H1 (cell line): ENCODE measurements around the gene RTL5. TPM values are rescaled to one million over a fixed set of nuclear protein-coding genes. Genes with fewer than 3 reads are reported as not detected.

Source experiments
- CTCF ChIA-PET: fragments of 300-600 bp; sonication (Branson Sonifier 250); formaldehyde crosslinking; loops from one replicate; lab custom pipeline; 2021; ENCODE audit not compliant: partially characterized antibody; lab: Charles Lee
- POLR2A ChIA-PET: fragments of 300-600 bp; sonication (Branson Sonifier 250); formaldehyde crosslinking; loops from one replicate; lab custom pipeline; 2021; ENCODE audit warnings: inconsistent platforms; ENCODE audit not compliant: partially characterized antibody; lab: Charles Lee
- DNase-seq, 2 experiments: peaks; one replicate each; pipeline versions ENCODE4 v3.0.0 to v3.0.0-alpha.2; 2010 to 2022; ENCODE audit warnings: low spot score in 2 of 2, low read depth in 1 of 2, mixed read lengths in 1 of 2
- FAIRE-seq: peaks from 2 replicates; lab custom pipeline; 2011; peaks lifted over from hg19 to GRCh38; lab: Jason Lieb, UNC
- H2AFZ ChIP-seq: 2 replicates; pipeline ENCODE4 v1.8.1; 2012; ENCODE audit warnings: low read length, inconsistent platforms
- H2AK5ac ChIP-seq: 2 replicates; pipeline ENCODE4 v1.6.1; 2013; ENCODE audit warnings: low read depth, low read length
- H2BK120ac ChIP-seq: replicated peaks from 2 replicates; pipeline ENCODE3; 2013; ENCODE audit warnings: low read depth, low read length, inconsistent platforms
- H2BK12ac ChIP-seq: 2 replicates; pipeline ENCODE4 v1.6.1; 2013; ENCODE audit warnings: low read depth, low read length
- H2BK15ac ChIP-seq: 2 replicates; pipeline ENCODE4 v1.6.1; 2013; ENCODE audit warnings: low read length
- H2BK20ac ChIP-seq: 2 replicates; pipeline ENCODE4 v1.6.1; 2013; ENCODE audit warnings: low read length
- H2BK5ac ChIP-seq: 2 replicates; pipeline ENCODE4 v1.6.1; 2013; ENCODE audit warnings: low read depth, low read length
- H3K14ac ChIP-seq: 2 replicates; pipeline ENCODE4 v1.6.1; 2013; ENCODE audit warnings: inconsistent platforms; ENCODE audit not compliant: insufficient read length
- H3K18ac ChIP-seq: 2 replicates; pipeline ENCODE4 v1.6.1; 2013; ENCODE audit warnings: low read length; ENCODE audit errors: extremely low read depth
- H3K23ac ChIP-seq: 2 replicates; pipeline ENCODE4 v1.6.1; 2013; ENCODE audit warnings: inconsistent platforms; ENCODE audit not compliant: insufficient read length
- H3K23me2 ChIP-seq: 2 replicates; pipeline ENCODE4 v1.6.1; 2013; ENCODE audit warnings: low read depth, low read length
- H3K27ac ChIP-seq: 2 replicates; pipeline ENCODE4 v1.6.1; 2011; ENCODE audit warnings: low read depth, low read length, inconsistent platforms
- H3K27me3 ChIP-seq, 4 experiments: replicated peaks in 1 of 4; 1 replicate in 1 of 4; 2 replicates in 3 of 4; pipeline versions ENCODE4 v1.6.1 to v1.8.1; 2011 to 2013; ENCODE audit warnings: low read length in 3 of 4, mild to moderate bottlenecking in 3 of 4, inconsistent platforms in 2 of 4, mixed read lengths in 2 of 4, moderate library complexity in 1 of 4; ENCODE audit not compliant: control insufficient read depth in 3 of 4, insufficient read depth in 3 of 4; ENCODE audit errors: extremely low read depth in 1 of 4
- H3K36me3 ChIP-seq, 4 experiments: 2 replicates each; pipeline versions ENCODE4 v1.6.1 to v1.8.1; 2011 to 2013; ENCODE audit warnings: mild to moderate bottlenecking in 4 of 4, low read length in 3 of 4, moderate library complexity in 2 of 4, control low read depth in 1 of 4, inconsistent platforms in 1 of 4; ENCODE audit not compliant: insufficient read depth in 4 of 4, control insufficient read depth in 2 of 4
- H3K4ac ChIP-seq: replicated peaks from 2 replicates; pipeline ENCODE3; 2013; ENCODE audit warnings: low read length, low read depth, mixed read lengths, inconsistent platforms; ENCODE audit not compliant: insufficient read length
- H3K4me1 ChIP-seq, 4 experiments: replicated peaks in 1 of 4; 1 replicate in 1 of 4; 2 replicates in 3 of 4; pipeline versions ENCODE4 v1.6.1 to v1.8.1; 2011 to 2013; ENCODE audit warnings: low read length in 3 of 4, inconsistent platforms in 2 of 4, mixed read lengths in 1 of 4; ENCODE audit not compliant: insufficient read depth in 4 of 4, control insufficient read depth in 3 of 4
- H3K4me2 ChIP-seq, 2 experiments: 2 replicates each; pipeline versions ENCODE4 v1.6.1 to v1.8.1; 2011 to 2013; ENCODE audit warnings: low read depth in 2 of 2, low read length in 2 of 2, control low read depth in 1 of 2, inconsistent platforms in 1 of 2, mild to moderate bottlenecking in 1 of 2; ENCODE audit not compliant: insufficient read depth in 1 of 2
- H3K4me3 ChIP-seq, 4 experiments: fragments of 200-600, 300-600 bp in 1 of 4; sonication (generic), shearing (Covaris generic), sonication (Bioruptor Twin) in 1 of 4; 2 replicates each; pipeline versions ENCODE4 v1.5.1 to v1.8.1; 2011 to 2016; ENCODE audit warnings: low read length in 4 of 4, low read depth in 3 of 4, control low read depth in 2 of 4, inconsistent platforms in 2 of 4, mild to moderate bottlenecking in 2 of 4, mixed read lengths in 1 of 4, moderate library complexity in 1 of 4; ENCODE audit not compliant: insufficient read depth in 2 of 4; ENCODE audit errors: extremely low read depth in 1 of 4
- H3K56ac ChIP-seq: replicated peaks from 2 replicates; pipeline ENCODE3; 2013; ENCODE audit warnings: low read depth, mild to moderate bottlenecking, mixed read lengths, low read length, inconsistent platforms; ENCODE audit not compliant: insufficient read length
- H3K79me1 ChIP-seq: 2 replicates; pipeline ENCODE4 v1.6.1; 2013; ENCODE audit warnings: low read depth, low read length, control low read depth
- H3K79me2 ChIP-seq, 2 experiments: 2 replicates each; pipeline versions ENCODE4 v1.6.1 to v1.8.1; 2012 to 2013; ENCODE audit warnings: low read length in 2 of 2, mild to moderate bottlenecking in 2 of 2, inconsistent platforms in 1 of 2; ENCODE audit not compliant: insufficient read depth in 2 of 2, control insufficient read depth in 1 of 2
- H3K9ac ChIP-seq, 4 experiments: replicated peaks in 1 of 4; 1 replicate in 1 of 4; 2 replicates in 3 of 4; pipeline versions ENCODE4 v1.6.1 to v1.8.1; 2011 to 2013; ENCODE audit warnings: low read depth in 3 of 4, low read length in 3 of 4, control low read depth in 2 of 4, mild to moderate bottlenecking in 2 of 4, moderate library complexity in 2 of 4, inconsistent platforms in 1 of 4; ENCODE audit errors: extremely low read depth in 1 of 4
- H3K9me3 ChIP-seq, 2 experiments: 2 replicates each; pipeline versions ENCODE4 v1.6.1 to v1.8.1; 2012 to 2013; ENCODE audit warnings: mild to moderate bottlenecking in 2 of 2, moderate library complexity in 2 of 2, control low read depth in 1 of 2, inconsistent platforms in 1 of 2, low read depth in 1 of 2, low read length in 1 of 2, mixed read lengths in 1 of 2; ENCODE audit not compliant: insufficient read depth in 2 of 2
- H4K20me1 ChIP-seq, 2 experiments: replicated peaks in 1 of 2; 2 replicates each; pipeline versions ENCODE3 to v1.8.1; 2011 to 2013; ENCODE audit warnings: inconsistent platforms in 2 of 2, low read length in 2 of 2, mild to moderate bottlenecking in 1 of 2; ENCODE audit not compliant: insufficient read depth in 2 of 2, control insufficient read depth in 1 of 2
- H4K5ac ChIP-seq: 2 replicates; pipeline ENCODE4 v1.6.1; 2013; ENCODE audit warnings: low read length, low read depth, mixed read lengths, inconsistent platforms; ENCODE audit not compliant: insufficient read length
- H4K8ac ChIP-seq: 2 replicates; pipeline ENCODE4 v1.8.0; 2013; ENCODE audit warnings: mild to moderate bottlenecking, moderate library complexity, low read length, inconsistent platforms; ENCODE audit not compliant: insufficient read depth; ENCODE audit errors: extremely low read depth
- H4K91ac ChIP-seq: replicated peaks from 2 replicates; pipeline ENCODE3; 2013; ENCODE audit warnings: low read length, mixed read lengths, inconsistent platforms; ENCODE audit not compliant: insufficient read length
- GABPA ChIP-seq: IDR thresholded peaks from 2 replicates; pipeline ENCODE4 v1.6.1; 2011; ENCODE audit warnings: mild to moderate bottlenecking, low read length, moderate library complexity, borderline replicate concordance; ENCODE audit not compliant: insufficient read depth
- KDM1A ChIP-seq: fragments of 200-600, 300-600 bp; sonication (generic); IDR thresholded peaks from 2 replicates; pipeline ENCODE4 v1.7.1; 2016; ENCODE audit warnings: mild to moderate bottlenecking, low read length, borderline replicate concordance
- KDM4A ChIP-seq: IDR thresholded peaks from one replicate; pipeline ENCODE4 v1.7.1; 2012; ENCODE audit warnings: low read depth, mild to moderate bottlenecking, moderate library complexity, low read length, inconsistent platforms; ENCODE audit not compliant: severe bottlenecking
- SIN3A ChIP-seq, 2 experiments: IDR thresholded peaks in 1 of 2; conservative IDR thresholded peaks in 1 of 2; 2 replicates each; pipeline ENCODE4 v1.6.1; 2011 to 2012; ENCODE audit warnings: low read length in 2 of 2, improper control_type of control experiment in 1 of 2, low read depth in 1 of 2, mild to moderate bottlenecking in 1 of 2
- SP4 ChIP-seq: IDR thresholded peaks from 2 replicates; pipeline ENCODE4 v1.6.1; 2012; ENCODE audit warnings: low read length, inconsistent platforms
- SRF ChIP-seq: IDR thresholded peaks from 2 replicates; pipeline ENCODE4 v1.6.1; 2011; ENCODE audit warnings: mild to moderate bottlenecking, low read depth, low read length, moderate library complexity
- TAF1 ChIP-seq: IDR thresholded peaks from 2 replicates; pipeline ENCODE4 v1.6.1; 2011; ENCODE audit warnings: mild to moderate bottlenecking, low read depth, low read length
- TBP ChIP-seq: IDR thresholded peaks from 2 replicates; pipeline ENCODE4 v1.6.1; 2011; ENCODE audit warnings: low read depth, low read length, improper control_type of control experiment
- TCF12 ChIP-seq: IDR thresholded peaks from 2 replicates; pipeline ENCODE4 v1.6.1; 2011; ENCODE audit warnings: low read depth, mild to moderate bottlenecking, low read length
- TEAD4 ChIP-seq: IDR thresholded peaks from 2 replicates; pipeline ENCODE4 v1.6.1; 2012; ENCODE audit warnings: low read depth, low read length, inconsistent platforms, mixed read lengths
- USF2 ChIP-seq: IDR thresholded peaks from 2 replicates; pipeline ENCODE4 v1.6.1; 2011; ENCODE audit warnings: low read length, improper control_type of control experiment
- ZNF274 ChIP-seq: IDR thresholded peaks from 2 replicates; pipeline ENCODE4 v1.7.0; 2012; ENCODE audit warnings: low read length, borderline replicate concordance; ENCODE audit errors: extremely low read depth
- WGBS, 2 experiments: shearing (Covaris generic) in 1 of 2; methylation state at CpG; one replicate each; pipeline versions ENCODE4 v1.1.6 to v1.1.7; 2013 to 2015; ENCODE audit warnings: low lambda C conversion rate in 2 of 2, mixed read lengths in 2 of 2, inconsistent platforms in 1 of 2, low coverage in 1 of 2, missing lambda C conversion rate in 1 of 2; ENCODE audit not compliant: insufficient replicate concordance in 2 of 2, insufficient coverage in 1 of 2, insufficient read length in 1 of 2; ENCODE audit errors: extremely low coverage in 1 of 2, missing lambda C conversion rate in 1 of 2; 5-methylcytosine and 5-hydroxymethylcytosine counted together
- polyA plus RNA-seq, 7 experiments: library from polyadenylated mRNA; depleted of rRNA in 3 of 7; stranded (reverse) in 5 of 7; unstranded in 2 of 7; fragments of >200 nt in 5 of 7; fragments of 200-250 nt in 2 of 7; gene quantifications; 1 replicate in 5 of 7; 2 replicates in 1 of 7; 4 replicates in 1 of 7; pipeline versions ENCODE4 v1.2.1 to v1.2.3, GENCODE V29; 2011 to 2013; ENCODE audit warnings: missing spikeins in 2 of 7, mixed read lengths in 2 of 7
- total RNA-seq: library from RNA; stranded (reverse); fragmentation: NEBNext Ultra II Directional; extraction: Animal tissue kit (Norgen Biotek cat#: 25700); gene quantifications from 2 replicates; pipeline ENCODE4 v1.2.1, GENCODE V29; 2021

Gene RTL5
- total and polyA plus RNA-seq, 2 of the 8 experiments (the other 6 are each of a cell fraction or from before 2014, with no cell fraction given): 0.57 to 1.9 TPM

- H3K9ac ChIP-seq: no peak overlapping the region
- H2AK5ac ChIP-seq: no peak overlapping the region
- H4K91ac ChIP-seq: no peak overlapping the region
- H3K27me3 ChIP-seq: no peaks in the 10 kb centered on the region
- H3K4me2 ChIP-seq: no peak overlapping the region
- H3K4ac ChIP-seq: no peak overlapping the region
- H4K8ac ChIP-seq: no peak overlapping the region
- no peak overlapping the region for H2BK20ac ChIP-seq
- FAIRE-seq: no peak
- no peaks in the 10 kb centered on the region for H4K20me1 ChIP-seq
- H3K79me1 ChIP-seq: no peaks in the 10 kb centered on the region
- no peak for DNase-seq
- H2AFZ ChIP-seq: no peak overlapping the region
- H3K18ac ChIP-seq: no peak overlapping the region
- H2BK120ac ChIP-seq: no peak overlapping the region
- TF ChIP-seq TAF1 (no peak), USF2 (no peak), SP4 (no peak), SIN3A (conservative IDR thresholded peaks at IDR 0.05 in 1 of 2, IDR thresholded peaks at IDR 0.05 in 1 of 2; ENCODE audit: low read depth in 1 of 2, low read length in 2 of 2) (no peak), TBP (no peak), TCF12 (no peak), SRF (no peak), GABPA (no peak), KDM4A (no peak), KDM1A (no peak), ZNF274 (no peak), TEAD4 (no peak)
- ChIA-PET POLR2A (interaction anchor here (1.3 kb wide), 1 partner anchor 17 kb away, joined by 3 read pairs; no protein-coding TSS in a partner anchor), CTCF (interaction anchor here (1.0 to 2.6 kb wide), 5 partner anchors 14 to 83 kb away, joined by 3 to 7 read pairs (median 4); no protein-coding TSS in a partner anchor)
- H3K9me3 ChIP-seq: no peaks in the 10 kb centered on the region
- H2BK12ac ChIP-seq: no peak overlapping the region
- 85% methylated on average over 7 of the region's 12 CpGs; no CpG with 5 or more reads in 1 of the 2 experiments for WGBS, 2 experiments
- no peak overlapping the region for H3K14ac ChIP-seq
- H3K36me3 ChIP-seq: no peaks in the 10 kb centered on the region
- H3K4me1 ChIP-seq: no peaks in the 10 kb centered on the region
- no peak overlapping the region for H2BK5ac ChIP-seq
- H3K4me3 ChIP-seq: no peak overlapping the region
- H3K56ac ChIP-seq: no peak overlapping the region
- no peaks in the 10 kb centered on the region for H3K23me2 ChIP-seq
- H3K23ac ChIP-seq: no peak overlapping the region
- H3K79me2 ChIP-seq: no peaks in the 10 kb centered on the region
- no peak overlapping the region for H2BK15ac ChIP-seq
- H3K27ac ChIP-seq: no peak overlapping the region
- H4K5ac ChIP-seq: no peak overlapping the region
Observed at GRCh38 chrX:72081605-72082320, 50.0 kb downstream of the RTL5 start.
